HPDE6-E6E7 (cell line): Measurements from ENCODE around the gene DUSP18.
A peak's percentile ranks its signal among the peaks of the same experiment; 100 is the strongest.
"Not testable (repeated sequence)": the region's sequence is repeated elsewhere in the genome, so short reads cannot be mapped to it uniquely, and the experiment has no call there.

Experiments used
- DNase-seq: peaks from one replicate; pipeline ENCODE4 v3.0.0; 2011; ENCODE audit warnings: missing footprints; ENCODE audit errors: extremely low spot score

DUSP18 gene

DNA sequence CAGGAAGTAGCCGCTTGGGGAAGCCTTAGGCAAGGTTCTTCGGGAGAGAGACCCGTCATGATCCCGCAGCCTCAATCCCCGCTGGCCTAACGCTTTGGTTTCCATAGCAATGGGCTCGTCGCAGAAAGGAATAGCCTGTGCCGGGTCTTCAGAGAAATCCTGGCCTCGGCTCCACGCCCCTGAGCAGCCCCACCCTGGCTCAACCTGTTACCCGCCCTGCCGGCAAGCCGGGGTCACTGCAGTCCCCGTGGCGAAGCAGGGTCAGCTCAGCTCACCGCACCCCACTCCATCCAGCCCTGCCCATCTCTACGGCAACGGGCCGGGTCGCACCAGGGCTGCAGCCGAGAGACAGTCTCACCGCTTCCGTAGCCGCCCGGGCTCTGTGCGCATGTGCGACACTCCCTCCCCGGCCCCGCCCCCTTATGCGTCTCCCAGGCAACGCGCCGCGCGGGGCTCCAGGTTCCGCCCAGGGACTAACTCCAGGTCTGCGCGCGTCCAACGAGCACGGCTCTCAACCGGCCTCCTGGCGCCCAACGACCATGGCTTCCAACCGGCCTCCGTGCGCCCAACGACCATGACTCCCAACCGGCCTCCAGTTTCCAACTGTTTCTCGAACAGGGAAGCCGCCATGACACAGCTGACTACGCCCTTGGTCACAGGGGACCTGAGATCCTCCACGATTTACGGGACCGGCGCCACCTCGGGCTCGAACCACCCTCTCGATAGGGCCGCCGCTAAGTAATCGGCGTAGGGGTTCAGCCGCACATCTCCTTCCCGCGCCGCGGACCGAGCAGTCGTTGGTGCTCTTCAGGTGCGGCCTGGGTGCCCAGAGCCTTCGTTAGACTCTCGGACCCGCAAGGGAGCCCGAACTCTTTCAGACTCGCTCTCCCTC is at the start of gene DUSP18:
DUSP18 (minus strand) TSS at position 382 of the 892 bp plus-strand sequence. CDS start 3,872 bp downstream, outside the sequence.
- peak; percentile 93 for DNase-seq

DNA sequence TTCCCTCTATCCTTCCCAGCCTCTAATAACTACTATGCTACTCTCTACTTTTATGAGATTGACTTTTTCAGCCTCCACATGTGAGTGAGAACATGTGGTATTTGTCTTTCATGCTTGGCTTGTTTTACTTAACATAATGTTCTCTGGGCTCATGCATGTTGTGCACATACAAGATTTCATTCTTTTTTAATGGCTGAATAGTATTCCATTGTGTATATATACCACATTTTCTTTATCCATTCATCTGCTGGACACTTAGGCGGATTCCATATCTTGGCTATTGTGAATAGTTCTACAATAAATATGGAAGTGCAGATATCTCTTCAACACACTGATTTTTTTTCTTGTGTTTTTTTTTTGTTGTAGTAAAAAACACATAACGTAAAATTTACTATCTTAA is 46.4 kb upstream of the DUSP18 start:
- no peak for DNase-seq

DNA sequence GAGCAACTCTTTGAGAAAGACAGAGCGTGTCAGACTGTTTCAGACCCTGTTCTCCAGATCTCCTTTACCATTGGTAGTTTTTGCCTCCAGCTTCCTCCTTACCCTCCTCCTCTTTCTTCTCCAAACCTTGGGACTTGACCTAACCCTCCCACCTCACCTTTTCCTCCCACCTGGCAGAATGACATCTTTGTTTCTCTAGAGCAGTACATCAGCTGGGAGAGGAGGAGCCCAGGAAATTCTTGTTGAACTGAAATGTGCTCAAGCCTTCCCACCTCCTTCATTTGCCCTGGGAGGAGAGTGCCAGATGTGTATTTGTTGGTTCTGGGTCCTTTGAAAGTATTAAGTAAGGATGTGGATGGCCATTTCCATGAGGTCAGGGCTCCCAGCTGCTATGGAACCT is 44.4 kb upstream of the DUSP18 start:
- no peak for DNase-seq

DNA sequence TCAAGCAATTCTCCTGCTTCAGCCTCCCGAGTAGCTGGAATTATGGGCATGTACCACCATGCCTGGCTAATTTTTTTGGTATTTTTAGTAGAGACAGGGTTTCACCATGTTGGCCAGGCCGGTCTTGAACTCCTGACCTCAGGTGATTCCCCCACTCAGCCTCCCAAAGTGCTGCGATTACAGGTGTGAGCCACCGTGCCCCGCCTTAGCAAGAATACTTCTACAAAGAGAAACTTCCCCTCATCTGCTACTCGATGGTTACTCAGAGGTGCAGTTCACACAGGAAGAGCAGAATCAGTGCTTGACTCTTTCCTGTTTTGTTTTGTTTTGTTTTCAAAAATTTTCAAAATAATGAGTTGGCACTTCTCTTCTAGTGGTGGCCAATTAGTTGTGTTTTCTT is 42.3 kb upstream of the DUSP18 start:
- not testable (repeated sequence) for DNase-seq

DNA sequence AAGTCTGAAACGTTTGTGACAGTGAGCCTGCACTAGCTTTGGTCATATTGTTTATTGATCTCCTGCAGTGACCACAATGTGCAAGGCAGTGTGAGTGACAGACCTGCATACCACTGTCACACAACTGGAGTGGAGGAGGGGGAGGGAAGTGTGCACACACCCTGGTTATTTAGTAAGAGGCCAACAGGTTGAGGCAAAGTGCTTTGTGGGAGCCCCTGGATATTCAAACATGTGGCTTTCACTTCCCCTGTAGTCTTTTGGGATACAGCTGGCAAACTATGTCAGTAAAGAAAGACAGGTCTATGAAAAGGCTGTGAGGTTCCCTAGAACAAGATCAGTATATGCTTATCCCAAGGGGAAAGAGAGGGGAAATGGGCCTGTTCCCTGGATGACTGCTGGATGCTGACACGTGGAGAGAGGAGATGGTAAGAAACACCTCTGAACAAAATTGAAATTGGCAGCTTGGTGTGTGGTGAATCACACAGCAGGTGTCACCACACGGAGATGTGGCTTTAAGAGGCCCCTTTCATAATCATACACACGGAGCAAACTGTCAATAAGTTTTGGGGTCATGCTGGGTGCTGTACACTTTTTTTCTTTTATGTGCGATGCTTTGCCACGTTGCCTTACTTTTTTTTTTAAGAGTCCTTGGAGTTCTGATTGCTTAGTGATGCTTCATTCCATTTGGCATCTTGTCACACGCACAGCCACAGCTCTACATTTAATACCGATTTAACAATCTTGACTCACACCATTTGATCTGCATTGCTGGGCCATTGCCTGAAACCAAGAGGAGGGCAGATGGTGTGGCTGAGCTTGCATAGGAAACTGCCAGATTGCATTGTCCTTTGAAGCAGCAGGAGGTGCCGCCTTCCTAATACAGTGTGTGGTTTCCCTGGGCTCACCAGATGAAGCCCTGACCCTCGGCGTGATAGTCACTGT is 38.3 kb upstream of the DUSP18 start:
- no peak for DNase-seq

DNA sequence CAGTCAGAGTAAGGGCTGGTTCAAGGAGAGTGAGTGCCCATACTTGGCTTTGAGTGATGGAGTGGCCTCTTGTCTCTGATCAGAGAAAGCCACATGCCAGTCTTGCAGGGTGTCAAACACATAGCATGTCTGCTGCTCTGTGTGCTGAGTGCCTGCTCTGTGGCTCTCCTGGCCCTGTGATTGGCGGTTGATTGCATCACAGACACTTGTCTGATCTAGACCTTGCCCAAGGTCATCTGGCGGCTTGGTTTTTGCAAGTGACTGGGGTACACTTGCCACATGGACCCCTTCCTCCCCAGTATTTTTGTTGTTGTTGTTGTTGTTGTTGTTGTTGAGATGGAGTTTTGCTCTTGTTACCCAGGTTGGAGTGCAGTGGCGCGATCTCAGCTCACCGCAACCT is 37.3 kb upstream of the DUSP18 start:
- no peak for DNase-seq

DNA sequence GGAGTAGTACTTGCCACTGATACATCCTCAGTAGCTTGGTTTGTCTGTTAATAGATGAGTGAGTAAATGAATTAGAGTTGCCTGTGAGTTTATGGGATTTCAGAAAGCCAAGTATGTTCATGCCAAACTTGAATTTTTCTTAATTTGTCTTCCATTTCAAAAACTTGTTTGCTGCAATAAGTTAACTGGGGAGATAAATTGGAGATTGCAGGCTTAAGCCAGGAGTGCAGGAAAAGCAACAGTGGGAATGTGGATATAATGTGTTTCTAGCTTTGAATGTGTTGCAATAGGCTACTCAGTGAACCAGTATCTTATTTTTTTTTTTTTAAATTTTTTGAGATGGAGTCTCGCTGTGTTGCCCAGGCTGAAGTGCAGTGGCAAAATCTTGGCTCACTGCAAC is 35.2 kb upstream of the DUSP18 start:
- DNase-seq: no peak

DNA sequence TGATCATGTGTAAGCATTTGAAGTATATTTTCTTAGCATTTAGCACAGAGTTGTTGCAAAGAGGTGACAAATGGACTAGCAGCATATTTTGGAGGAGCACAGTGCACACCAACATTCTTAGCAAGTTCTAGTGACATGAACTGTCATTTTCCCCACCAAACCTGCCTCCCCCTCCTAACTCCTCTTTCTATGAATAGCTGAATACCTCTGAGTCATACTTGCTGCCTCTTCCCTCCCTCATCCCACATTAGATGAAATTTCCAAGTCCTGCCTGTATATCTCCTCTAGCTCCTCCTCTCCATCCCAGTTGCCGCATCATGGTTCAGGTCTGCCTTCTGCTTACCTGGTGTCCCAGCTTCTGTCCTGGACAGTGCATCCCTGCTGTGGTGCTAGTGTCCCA is 34.2 kb upstream of the DUSP18 start:
- no peak for DNase-seq

DNA sequence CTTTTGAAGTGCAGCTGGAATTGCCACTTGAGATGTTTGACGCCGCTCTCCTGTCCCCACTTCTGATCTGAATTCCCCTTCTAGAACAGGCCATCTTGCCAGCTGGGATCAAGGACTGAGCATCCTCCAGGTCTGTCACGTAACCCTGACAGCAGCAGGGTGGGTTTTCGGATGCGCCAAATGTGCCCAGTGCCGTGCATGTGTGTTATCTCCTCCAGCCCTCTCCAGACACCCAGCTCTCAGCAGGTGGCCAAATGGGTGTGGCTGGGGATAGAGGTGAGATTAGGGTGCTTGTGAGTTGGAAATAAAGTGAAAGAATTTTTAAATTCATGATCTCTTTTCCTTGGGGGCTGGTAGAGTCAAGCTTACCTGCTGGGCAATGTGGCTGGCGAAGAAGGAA is 30.3 kb upstream of the DUSP18 start:
- no peak for DNase-seq

DNA sequence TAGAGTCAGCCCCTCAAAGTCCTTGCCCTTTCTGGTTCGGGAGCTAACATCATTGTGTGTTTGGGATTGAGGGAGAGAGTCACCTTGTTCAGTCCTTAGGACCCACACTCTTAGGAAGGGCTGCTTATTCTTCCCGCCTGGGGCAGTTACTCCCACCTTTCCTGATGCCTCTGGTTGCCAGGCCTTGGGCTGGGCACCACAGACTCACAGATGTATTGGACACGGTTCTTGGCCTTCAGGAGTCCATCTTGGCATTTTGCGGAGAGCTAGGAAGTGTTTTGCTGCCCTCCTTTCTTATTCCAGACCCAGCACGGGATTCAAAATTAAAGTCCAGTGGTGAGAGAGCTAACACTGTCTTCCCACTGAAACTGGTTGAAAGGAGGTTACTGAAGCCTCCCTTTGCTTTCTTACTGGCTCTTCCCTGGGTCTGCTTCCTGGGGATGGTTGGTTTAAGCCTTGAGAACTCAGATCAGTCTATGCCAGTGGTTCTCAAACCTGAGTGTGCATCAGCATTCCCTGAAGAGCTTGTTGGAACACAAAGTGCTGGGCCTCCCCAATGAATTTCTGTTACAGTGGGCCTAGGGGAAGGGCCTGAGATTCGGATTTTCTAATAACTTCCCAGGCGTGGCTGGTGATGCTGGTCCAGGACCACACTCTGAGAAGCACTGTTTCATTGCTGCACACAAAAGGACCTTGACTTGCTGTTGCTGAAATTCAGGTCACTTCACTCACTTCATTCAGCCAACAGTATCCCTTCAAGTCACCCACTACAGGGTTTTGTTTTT is 28.4 kb upstream of the DUSP18 start:
- no peak for DNase-seq

DNA sequence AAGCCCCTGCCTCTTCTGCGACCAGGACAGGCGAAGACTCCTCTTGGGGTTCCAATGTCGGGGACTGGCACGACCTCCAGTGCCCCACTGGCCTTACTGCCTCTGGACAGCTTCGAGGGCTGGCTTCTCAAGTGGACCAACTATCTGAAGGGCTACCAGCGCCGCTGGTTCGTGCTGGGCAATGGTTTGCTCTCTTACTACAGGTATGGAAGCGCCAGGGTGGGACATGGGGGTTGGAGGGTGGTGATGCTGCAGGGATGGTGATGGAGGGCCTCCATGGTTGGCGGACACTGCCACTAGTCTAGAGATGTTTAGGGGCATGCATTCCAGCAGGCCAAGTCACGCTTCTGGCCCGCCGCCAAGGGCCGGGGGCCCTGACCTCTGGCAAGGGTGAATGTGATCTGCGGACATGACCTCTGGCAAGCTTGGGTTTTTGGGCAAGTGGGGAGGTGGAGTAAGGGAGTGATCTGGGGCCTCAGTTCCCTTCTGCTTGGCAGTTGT is 27.7 kb upstream of the DUSP18 start:
- no peak for DNase-seq

DNA sequence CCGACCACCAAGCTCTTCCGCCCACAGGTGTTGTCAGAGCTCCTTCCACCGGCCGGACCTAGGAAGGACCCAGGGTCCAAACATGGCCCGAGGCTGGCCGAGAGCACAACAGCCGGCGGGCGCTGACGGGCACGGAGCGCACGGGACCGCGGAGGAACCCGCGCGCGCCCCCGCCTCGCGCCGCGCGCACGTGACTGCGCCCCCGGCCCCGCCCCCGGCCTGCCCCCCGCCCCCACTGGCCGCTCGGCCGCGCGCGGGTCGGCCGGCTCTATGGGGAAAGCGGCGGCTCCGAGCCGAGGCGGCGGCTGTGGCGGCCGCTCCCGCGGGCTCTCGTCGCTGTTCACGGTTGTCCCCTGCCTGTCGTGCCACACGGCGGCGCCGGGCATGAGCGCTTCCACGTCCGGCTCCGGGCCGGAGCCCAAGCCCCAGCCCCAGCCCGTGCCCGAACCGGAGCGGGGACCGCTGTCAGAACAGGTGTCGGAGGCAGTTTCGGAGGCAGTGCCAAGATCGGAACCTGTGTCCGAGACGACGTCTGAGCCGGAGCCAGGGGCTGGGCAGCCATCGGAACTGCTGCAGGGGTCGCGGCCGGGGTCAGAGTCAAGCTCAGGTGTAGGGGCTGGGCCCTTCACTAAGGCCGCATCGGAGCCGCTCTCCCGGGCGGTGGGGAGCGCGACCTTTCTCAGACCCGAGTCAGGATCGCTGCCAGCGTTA is 27.1 kb upstream of the DUSP18 start, which contains the start of gene OSBP2:
OSBP2 (plus strand) TSS at position 235 of the 711 bp plus-strand sequence; CDS start at position 271, 36 bp downstream.
- DNase-seq: no peak

DNA sequence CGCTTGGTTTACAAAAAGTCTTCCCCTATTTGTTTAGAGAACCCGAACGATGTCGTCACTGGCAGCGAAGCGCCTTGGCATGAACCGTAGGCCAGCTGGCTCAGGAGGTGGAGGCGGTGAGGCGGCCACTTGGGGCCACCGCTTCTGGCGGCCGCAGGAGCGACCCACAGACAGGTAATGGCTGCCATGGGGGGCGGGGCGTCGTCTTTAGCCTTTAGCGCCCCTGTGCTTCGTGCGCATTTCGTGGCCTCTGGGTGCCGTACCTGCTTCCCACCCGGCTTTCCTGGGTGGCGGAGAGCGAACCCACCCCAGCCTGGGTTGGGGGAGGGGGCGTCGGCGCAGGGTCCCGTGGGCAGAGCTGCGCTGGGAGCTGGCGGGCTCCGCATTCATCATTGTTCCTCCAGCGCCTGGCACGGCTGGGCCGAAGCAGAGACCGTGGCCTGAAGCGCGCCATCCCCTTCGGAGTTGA is 26.5 kb upstream of the DUSP18 start:
- peak; percentile 37 for DNase-seq

DNA sequence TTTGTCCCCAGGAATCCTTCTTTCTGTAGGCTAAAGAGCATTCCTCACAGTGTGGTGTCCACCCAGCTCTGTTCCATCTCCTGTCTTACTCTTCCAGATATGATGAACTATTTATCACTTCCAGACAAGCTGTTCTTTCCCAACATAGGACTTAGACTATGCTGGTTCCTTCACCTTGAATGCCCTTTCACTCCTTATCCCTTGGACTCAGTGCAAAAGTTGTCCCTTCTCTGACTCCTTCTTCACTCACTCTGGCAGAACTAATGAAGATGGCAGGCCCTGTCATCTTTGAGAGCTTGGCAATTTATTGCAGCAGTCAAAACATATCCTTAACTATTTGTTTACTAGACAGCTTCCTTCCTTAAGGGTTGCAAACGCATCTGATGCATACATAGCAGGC is 23.5 kb upstream of the DUSP18 start:
- DNase-seq: no peak

DNA sequence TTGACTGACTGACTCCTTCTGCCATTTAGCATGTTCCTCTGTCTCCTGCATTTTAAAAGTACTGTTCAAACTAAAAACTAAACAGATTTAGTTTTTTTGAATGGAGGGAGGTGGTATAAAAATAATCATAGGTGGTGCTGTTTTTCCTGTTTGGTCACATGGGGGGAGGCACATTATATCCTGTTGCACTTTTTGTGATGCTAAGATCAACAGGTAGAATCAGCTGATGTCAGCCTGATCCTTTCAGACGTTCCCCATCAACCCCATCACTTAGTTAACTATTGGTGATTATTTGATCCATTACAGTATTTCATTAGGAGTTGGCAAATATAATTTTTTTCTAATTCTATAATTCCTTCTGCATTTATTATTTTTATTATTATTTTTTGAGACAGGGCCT is 21.9 kb upstream of the DUSP18 start:
- DNase-seq: no peak

DNA sequence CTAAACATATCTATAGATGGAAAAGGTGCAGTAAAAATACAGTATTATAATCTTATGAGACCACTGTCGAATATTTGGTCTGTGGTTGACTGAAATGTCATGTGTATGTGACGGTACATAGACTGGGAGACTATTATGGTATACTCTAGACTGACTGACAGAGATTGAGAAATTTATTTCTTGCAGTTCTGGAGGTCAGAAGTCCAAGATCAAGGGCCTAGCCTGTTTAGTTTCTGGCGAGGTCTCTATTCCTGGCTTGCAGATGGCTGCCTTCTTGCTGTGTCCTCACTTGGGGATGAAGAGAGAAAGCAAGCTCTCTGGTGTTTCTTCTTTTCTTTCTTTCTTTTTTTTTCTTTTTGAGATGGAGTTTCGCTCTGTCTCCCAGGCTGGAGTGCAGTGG is 19.7 kb upstream of the DUSP18 start:
- no peak for DNase-seq

DNA sequence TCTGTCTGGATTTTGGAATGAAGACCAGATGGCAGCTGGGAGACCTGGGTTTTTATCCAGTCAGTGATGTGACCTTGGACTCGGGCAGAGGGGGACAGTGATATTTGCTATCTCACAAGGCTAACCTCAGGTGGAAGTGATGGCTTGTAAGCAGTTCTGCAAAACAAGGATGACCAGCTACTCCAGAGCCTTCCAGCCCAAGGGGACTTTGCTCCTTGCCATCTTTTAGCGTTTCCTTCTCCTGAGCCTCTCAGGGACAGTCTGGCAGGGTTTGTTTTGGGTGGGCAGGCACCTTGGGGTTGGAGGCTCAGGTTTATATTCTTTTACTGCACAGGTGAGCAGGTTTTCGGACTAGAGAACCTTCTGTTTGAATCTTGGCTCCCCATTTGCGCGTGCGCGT is 17.5 kb upstream of the DUSP18 start:
- no peak for DNase-seq

DNA sequence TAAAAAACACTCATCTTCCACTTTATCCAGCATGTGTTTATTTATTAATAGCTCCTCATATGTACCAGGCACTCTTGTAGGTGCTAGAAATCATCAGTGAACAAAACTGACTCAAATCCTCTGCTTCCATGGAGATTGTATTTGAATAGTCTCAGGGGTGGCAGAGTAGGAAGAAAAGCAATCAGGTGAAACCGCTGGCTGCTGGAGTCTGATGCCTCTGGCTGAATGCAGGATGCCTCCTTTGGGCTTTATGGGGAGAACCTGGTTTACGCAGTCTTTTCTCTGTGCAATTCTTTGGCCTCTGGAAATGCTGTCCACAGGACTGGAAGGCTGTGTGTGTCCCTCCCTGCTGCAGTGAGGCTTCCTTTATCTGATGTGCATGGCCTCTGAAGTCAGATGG is 14.2 kb upstream of the DUSP18 start:
- no peak for DNase-seq

DNA sequence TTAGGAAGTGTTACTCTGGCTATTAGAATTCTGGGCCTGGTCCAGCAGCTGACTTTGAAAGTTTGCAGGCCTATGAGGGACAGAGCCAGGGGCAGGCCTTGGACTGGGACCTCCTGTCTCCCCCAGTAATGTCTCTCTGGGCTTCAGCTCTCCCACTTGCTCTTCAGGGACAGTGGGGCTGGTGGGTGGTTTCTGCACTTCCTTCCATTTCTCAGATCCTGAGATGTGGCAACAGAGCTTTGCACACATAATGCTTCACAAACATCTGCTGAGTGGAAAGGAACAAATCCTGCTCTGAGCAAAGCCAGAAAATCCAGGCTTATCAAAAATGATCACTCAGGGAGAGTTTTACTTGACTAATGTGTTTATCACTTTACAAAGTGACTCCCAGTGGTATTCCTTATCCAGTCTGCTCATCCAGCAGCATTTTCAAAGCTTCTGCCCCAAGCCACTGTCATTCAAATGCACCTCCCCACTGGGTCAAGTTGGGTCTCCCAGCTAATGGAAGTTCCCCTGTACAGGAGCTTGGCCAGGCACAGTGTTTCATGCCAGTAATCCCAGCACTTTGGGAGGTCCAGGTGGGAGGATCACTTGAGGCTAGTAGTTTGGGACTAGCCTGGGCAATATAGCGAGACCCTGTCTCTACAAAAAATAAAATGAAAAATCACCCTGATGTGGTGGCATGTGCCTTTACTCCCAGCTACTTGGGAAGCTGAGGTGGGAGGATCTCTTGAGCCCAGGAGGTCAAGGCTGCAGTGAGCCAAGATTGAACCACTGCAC is 13.5 kb upstream of the DUSP18 start:
- DNase-seq: no peak
